Suprapubic skin (tissue), 4 donors: ENCODE results near the gene MFSD1. TPM values are rescaled to one million over a fixed set of nuclear protein-coding genes. Genes with fewer than 3 reads are reported as not detected.

Experiments used
- DNase-seq, 2 donors: peaks; one replicate each; pipeline ENCODE4 v3.0.0-alpha.2; 2019; ENCODE audit warnings: low spot score in 2 of 2
- H3K27ac ChIP-seq: fragments of 200-600 bp; sonication (generic); one replicate; pipeline ENCODE4 v1.5.1; 2019
- H3K27me3 ChIP-seq: fragments of 200-600 bp; sonication (generic); one replicate; pipeline ENCODE4 v1.5.1; 2019
- H3K36me3 ChIP-seq: fragments of 200-600 bp; sonication (generic); one replicate; pipeline ENCODE4 v1.5.1; 2019
- H3K4me1 ChIP-seq: fragments of 200-600 bp; sonication (generic); one replicate; pipeline ENCODE4 v1.5.1; 2019
- H3K4me3 ChIP-seq: fragments of 200-600 bp; sonication (generic); one replicate; pipeline ENCODE4 v1.5.1; 2019; ENCODE audit warnings: mild to moderate bottlenecking
- H3K9me3 ChIP-seq: fragments of 200-600 bp; sonication (generic); one replicate; pipeline ENCODE4 v1.5.1; 2019
- EP300 ChIP-seq: sonication (generic); formaldehyde crosslinking; IDR thresholded peaks from one replicate; pipeline ENCODE4 v1.6.1; 2017; ENCODE audit warnings: antibody characterized with exemption
- POLR2A ChIP-seq, 2 donors: fragments of 450-650 bp; IDR thresholded peaks; one replicate each; pipeline ENCODE4 v1.6.1; 2017; ENCODE audit warnings: antibody characterized with exemption in 2 of 2, mild to moderate bottlenecking in 2 of 2, moderate library complexity in 2 of 2
- POLR2AphosphoS5 ChIP-seq, 3 donors: sonication (generic); formaldehyde crosslinking; IDR thresholded peaks; one replicate each; pipeline ENCODE4 v1.6.1; 2017; ENCODE audit warnings: antibody characterized with exemption in 3 of 3
- WGBS: methylation state at CpG from one replicate; pipeline ENCODE4 v1.1.5; 2018; 5-methylcytosine and 5-hydroxymethylcytosine counted together
- total RNA-seq, 4 donors: library from RNA; depleted of rRNA; stranded (reverse); fragments of >200 nt; gene quantifications; one replicate each; pipeline ENCODE4 v1.1.0, GENCODE V29; 2016
- TF ChIP-seq, protein P1 (sequence below), 2 donors: fragments of 200-600 bp in 1 of 2; fragments of 450-650 bp in 1 of 2; sonication (generic) in 1 of 2; IDR thresholded peaks; one replicate each; pipeline ENCODE4 v1.5.1; 2016 to 2019; ENCODE audit warnings: antibody characterized with exemption in 2 of 2, mild to moderate bottlenecking in 1 of 2, moderate library complexity in 1 of 2

MFSD1 gene
- total RNA-seq, 4 donors from 2014 or later = 46.3 to 80.6 (median 70.8) TPM

DNA sequence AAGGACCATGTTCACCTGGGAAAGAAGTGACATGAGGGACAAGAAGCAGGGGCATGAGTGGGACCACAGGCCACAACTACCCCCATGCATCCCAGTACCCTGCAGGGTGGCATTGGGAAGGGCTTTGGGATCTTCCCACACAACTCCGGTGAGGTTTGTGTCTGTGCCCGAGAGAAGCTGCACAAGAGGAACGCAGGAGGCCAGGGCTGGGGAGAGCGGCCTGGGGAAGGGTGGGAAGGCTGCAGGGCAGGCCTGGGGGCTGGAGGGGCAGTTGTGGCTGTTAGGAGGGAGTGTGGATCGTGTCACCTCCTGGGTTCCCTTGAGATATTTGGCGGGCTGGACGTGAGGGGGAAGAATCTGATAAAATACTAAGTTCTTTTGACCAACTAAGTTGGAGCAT is 25.3 kb upstream of the MFSD1 start:
- Histone ChIP-seq H3K36me3 (no peaks in the 10 kb centered on the region), H3K27me3 (no peaks in the 10 kb centered on the region), H3K4me3 (no peak overlapping the region), H3K9me3 (no peaks in the 10 kb centered on the region), H3K27ac (no peak overlapping the region), H3K4me1 (peaks cover 3% of the 10 kb centered on the region)
- no peak for DNase-seq
- TF ChIP-seq, protein P1, sequence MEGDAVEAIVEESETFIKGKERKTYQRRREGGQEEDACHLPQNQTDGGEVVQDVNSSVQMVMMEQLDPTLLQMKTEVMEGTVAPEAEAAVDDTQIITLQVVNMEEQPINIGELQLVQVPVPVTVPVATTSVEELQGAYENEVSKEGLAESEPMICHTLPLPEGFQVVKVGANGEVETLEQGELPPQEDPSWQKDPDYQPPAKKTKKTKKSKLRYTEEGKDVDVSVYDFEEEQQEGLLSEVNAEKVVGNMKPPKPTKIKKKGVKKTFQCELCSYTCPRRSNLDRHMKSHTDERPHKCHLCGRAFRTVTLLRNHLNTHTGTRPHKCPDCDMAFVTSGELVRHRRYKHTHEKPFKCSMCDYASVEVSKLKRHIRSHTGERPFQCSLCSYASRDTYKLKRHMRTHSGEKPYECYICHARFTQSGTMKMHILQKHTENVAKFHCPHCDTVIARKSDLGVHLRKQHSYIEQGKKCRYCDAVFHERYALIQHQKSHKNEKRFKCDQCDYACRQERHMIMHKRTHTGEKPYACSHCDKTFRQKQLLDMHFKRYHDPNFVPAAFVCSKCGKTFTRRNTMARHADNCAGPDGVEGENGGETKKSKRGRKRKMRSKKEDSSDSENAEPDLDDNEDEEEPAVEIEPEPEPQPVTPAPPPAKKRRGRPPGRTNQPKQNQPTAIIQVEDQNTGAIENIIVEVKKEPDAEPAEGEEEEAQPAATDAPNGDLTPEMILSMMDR (IDR thresholded peaks at IDR 0.05) = no peak
- TF ChIP-seq POLR2A (IDR thresholded peaks at IDR 0.05) (no peak), EP300 (no peak), POLR2AphosphoS5 (IDR thresholded peaks at IDR 0.05) (no peak)
- 91% methylated on average over 7 of the region's 7 CpGs for WGBS

- no peak for DNase-seq
Observed at GRCh38 chr3:158777161-158777873, 24.5 kb upstream of the MFSD1 start.

GRCh38 chr3:158780766-158781165 is 21.1 kb upstream of the MFSD1 start:
- H3K4me3 ChIP-seq = no peak overlapping the region
- no peaks in the 10 kb centered on the region for H3K36me3 ChIP-seq
- H3K27me3 ChIP-seq = no peaks in the 10 kb centered on the region
- WGBS = 81% methylated on average over 1 of the region's 1 CpG
- no peak overlapping the region for H3K27ac ChIP-seq
- no peaks in the 10 kb centered on the region for H3K4me1 ChIP-seq
- no peaks in the 10 kb centered on the region for H3K9me3 ChIP-seq
- no peak for DNase-seq
- TF ChIP-seq EP300 (no peak), POLR2A (IDR thresholded peaks at IDR 0.05) (no peak), POLR2AphosphoS5 (IDR thresholded peaks at IDR 0.05) (no peak)
- TF ChIP-seq, protein P1 (IDR thresholded peaks at IDR 0.05) = no peak

More at GRCh38 chr3:158777161-158777873, 24.5 kb upstream of the MFSD1 start:
- H3K27me3 ChIP-seq = no peaks in the 10 kb centered on the region
- no peaks in the 10 kb centered on the region for H3K9me3 ChIP-seq
- peaks cover 3% of the 10 kb centered on the region for H3K4me1 ChIP-seq
- no peaks in the 10 kb centered on the region for H3K36me3 ChIP-seq
- H3K4me3 ChIP-seq = no peak overlapping the region
- WGBS = 91% methylated on average over 3 of the region's 3 CpGs
- no peak overlapping the region for H3K27ac ChIP-seq
- no peak for TF ChIP-seq EP300
- TF ChIP-seq, protein P1 (IDR thresholded peaks at IDR 0.05) = no peak
- no peak for TF ChIP-seq POLR2AphosphoS5 (IDR thresholded peaks at IDR 0.05)
- no peak for TF ChIP-seq POLR2A (IDR thresholded peaks at IDR 0.05)

- no peaks in the 10 kb centered on the region for H3K36me3 ChIP-seq
- H3K9me3 ChIP-seq = no peaks in the 10 kb centered on the region
- TF ChIP-seq POLR2AphosphoS5 (IDR thresholded peaks at IDR 0.05) (no peak), EP300 (no peak), POLR2A (IDR thresholded peaks at IDR 0.05) (no peak)
- TF ChIP-seq, protein P1 (IDR thresholded peaks at IDR 0.05) = no peak
- no peaks in the 10 kb centered on the region for H3K4me1 ChIP-seq
- H3K27me3 ChIP-seq = no peaks in the 10 kb centered on the region
- no peak overlapping the region for H3K4me3 ChIP-seq
- DNase-seq = no peak
- 87% methylated on average over 2 of the region's 2 CpGs for whole genome bisulfite sequencing
- H3K27ac ChIP-seq = no peak overlapping the region
Observed at GRCh38 chr3:158781191-158781590, 20.7 kb upstream of the MFSD1 start.

DNA sequence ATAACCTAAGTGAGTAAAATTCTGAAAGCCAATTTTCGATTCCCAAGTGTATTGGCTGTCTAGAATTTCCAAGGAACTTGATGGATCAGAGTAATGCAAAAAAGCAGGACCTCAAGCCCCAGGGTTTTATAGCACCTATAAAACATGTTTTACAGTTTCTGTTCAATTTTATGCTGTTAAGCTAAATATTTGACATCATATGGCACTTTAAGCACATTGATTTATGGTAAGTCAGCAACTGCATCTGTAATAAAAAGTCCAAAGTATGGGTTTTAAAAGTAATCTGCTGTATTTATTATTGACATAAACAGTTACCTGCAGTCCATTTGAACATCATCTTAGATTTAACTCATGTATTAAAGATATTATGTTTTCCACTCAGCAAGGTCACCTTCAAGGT is 20.0 kb upstream of the MFSD1 start:
- H3K9me3 ChIP-seq = no peaks in the 10 kb centered on the region
- no peak overlapping the region for H3K27ac ChIP-seq
- H3K4me1 ChIP-seq = no peaks in the 10 kb centered on the region
- WGBS = 82% methylated on average over 1 of the region's 1 CpG
- DNase-seq = no peak
- no peaks in the 10 kb centered on the region for H3K27me3 ChIP-seq
- TF ChIP-seq, protein P1 (IDR thresholded peaks at IDR 0.05) = no peak
- TF ChIP-seq EP300 (no peak), POLR2AphosphoS5 (IDR thresholded peaks at IDR 0.05) (no peak)
- H3K4me3 ChIP-seq = no peak overlapping the region
- no peaks in the 10 kb centered on the region for H3K36me3 ChIP-seq
